Parietal lobe (tissue), 1 donor: ENCODE results near the gene KRT27. TPM values are rescaled to one million over a fixed set of nuclear protein-coding genes. Genes with fewer than 3 reads are reported as not detected.

Source experiments
- total RNA-seq: library from RNA; depleted of rRNA; stranded (reverse); fragments of >200 nt; gene quantifications from one replicate; pipeline ENCODE4 v1.2.3, GENCODE V29; 2014

The KRT27 gene, protein sequence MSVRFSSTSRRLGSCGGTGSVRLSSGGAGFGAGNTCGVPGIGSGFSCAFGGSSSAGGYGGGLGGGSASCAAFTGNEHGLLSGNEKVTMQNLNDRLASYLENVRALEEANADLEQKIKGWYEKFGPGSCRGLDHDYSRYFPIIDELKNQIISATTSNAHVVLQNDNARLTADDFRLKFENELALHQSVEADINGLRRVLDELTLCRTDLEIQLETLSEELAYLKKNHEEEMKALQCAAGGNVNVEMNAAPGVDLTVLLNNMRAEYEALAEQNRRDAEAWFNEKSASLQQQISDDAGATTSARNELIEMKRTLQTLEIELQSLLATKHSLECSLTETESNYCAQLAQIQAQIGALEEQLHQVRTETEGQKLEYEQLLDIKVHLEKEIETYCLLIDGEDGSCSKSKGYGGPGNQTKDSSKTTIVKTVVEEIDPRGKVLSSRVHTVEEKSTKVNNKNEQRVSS
- total RNA-seq = not detected

DNA sequence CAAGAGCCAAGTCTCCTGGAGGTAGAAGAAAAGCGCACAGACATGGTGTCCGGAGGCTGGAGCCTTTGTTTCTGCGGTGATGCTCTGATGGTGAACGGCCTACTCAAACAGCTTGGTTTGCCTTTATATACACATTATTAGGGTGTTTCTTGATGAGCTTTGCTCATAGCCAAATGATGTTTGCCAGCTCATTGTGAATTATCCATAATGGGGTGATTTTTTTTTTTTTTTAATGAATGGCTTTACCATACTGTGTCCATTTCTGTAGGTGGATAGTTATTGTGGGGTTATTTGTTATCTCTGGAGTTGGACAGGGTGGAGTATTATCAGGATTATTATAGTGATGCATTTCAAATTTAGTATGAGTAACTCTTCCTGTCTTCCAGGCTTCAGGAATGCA lies at the start of gene KRT27:
Gene KRT27 (minus strand): TSS at position 101 of the 400 bp plus-strand sequence. CDS start 57 bp downstream, at position 44.

DNA sequence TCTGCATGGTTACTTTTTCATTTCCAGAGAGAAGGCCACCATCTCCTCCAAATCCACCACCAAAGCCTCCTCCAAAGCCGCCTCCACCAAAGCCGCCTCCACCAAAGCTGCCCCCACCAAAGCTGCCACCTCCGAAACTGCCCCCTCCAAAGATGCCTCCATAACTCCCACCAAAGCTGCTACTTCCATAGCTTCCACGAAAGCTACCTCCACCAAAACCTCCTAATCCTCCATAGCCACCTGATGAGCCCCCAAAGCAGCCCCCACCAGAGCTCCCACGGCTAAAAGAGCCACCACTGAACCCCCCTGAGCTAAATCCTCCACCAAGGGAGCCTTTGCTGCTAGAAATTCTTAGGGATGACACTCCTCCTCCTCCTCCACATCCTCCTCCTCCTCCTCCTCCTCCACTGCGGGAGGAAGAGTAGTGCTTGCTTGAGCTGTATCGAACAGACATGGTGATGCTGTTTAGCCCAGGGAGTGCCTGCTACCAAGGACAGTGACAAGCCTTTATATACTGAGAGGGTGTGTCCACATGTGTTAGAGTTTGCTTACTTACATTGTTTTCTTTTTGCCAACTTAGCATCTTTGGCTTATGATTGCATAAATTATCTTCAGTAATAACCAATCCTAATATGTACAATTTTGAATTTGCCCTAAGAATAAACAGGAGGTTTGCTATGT lies 39.9 kb upstream of the KRT27 start, which contains the start of gene KRT10:
Gene KRT10 (minus strand): TSS at position 483 of the 681 bp plus-strand sequence. CDS start 29 bp downstream, at position 454.

DNA sequence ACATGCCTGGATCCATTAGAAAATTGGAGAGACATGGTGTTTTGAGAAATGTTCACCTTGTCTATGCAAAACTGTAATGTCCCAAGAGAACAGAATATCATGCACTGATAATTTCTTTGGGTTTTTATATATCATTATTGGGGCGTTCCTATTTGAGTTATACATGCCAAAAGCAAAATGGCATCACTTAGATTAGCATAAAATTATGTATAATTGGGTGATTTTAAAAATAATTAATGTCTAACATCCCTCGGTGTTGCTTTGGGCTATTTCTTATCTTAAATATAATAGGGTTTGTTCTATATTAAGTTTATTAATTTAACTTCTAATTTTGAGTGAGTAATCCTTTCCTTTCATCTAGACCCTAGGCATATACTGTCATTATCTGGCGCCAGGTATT lies 17.5 kb upstream of the KRT27 start, which contains the start of gene KRT28:
Gene KRT28 (minus strand): TSS at position 101 of the 400 bp plus-strand sequence. CDS start 66 bp downstream, at position 35.

DNA sequence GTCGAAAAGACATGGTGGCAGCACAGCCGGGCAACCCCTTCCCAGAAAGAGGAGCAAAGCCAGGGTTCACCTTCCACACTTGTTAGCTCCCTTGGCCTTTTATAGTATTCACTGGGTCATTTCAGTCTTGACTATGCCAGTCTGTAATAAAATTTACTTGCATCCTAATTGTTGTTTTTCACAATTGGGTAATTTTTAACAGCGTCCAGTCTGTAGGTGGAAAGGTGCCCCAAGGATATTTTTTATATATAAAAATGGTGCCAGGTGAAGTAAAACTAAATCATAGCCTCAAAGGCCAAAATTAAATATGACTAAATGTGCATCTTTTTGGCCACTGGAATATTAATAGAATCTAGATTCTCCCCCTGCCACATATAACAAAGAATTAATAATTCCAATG lies 10.2 kb downstream of the KRT27 start, which contains the start of gene KRT26:
Gene KRT26 (minus strand): TSS at position 101 of the 400 bp plus-strand sequence. CDS start 88 bp downstream, at position 13.

DNA sequence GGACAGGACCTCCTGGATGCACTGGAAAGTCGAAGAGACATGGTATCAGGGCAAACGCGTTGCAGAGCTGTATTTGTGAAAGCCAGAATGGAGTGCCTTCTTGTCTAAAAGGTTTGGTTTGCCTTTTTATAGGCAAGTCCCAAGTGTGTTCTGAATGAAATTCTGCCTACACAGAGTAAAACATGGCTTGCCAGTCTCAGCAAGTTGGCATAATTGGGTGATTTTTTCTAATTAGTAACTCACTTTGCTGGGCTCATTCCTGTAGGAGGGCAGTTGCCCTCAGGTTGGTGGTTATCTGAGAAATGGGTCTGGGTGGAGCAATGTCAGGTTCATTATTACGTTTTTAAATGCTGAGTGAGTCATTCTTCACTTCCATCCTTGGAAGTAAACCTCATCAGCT lies 27.1 kb downstream of the KRT27 start, which contains the start of gene KRT25:
Gene KRT25 (minus strand): TSS at position 101 of the 400 bp plus-strand sequence. CDS start 60 bp downstream, at position 41.

Other genes with a start within 250 kb of the KRT27 start
- not detected for gene CCR7, start 217.1 kb downstream of the KRT27 start, total RNA-seq
- 139 TPM for gene SMARCE1, start 134.7 kb downstream of the KRT27 start, total RNA-seq
- gene KRT222, start 117.4 kb downstream of the KRT27 start, total RNA-seq = 3.4 TPM
- gene KRT24, start 78.8 kb downstream of the KRT27 start, total RNA-seq = not detected
- not detected for gene KRT25, start 27.2 kb downstream of the KRT27 start, total RNA-seq
- not detected for gene KRT26, start 10.3 kb downstream of the KRT27 start, total RNA-seq
- not detected for gene KRT28, start 17.4 kb upstream of the KRT27 start, total RNA-seq
- gene KRT10, start 40.1 kb upstream of the KRT27 start, total RNA-seq = 2.8 TPM
- gene KRT12, start 84.7 kb upstream of the KRT27 start, total RNA-seq = not detected
- not detected for gene KRT20, start 102.7 kb upstream of the KRT27 start, total RNA-seq
- gene KRT23, start 155.1 kb upstream of the KRT27 start, total RNA-seq = not detected
- gene KRT39, start 184.4 kb upstream of the KRT27 start, total RNA-seq = not detected
- gene KRT40, start 201.8 kb upstream of the KRT27 start, total RNA-seq = not detected
- gene KRTAP3-3, start 211.6 kb upstream of the KRT27 start, total RNA-seq = not detected
- gene KRTAP3-2, start 217.4 kb upstream of the KRT27 start, total RNA-seq = not detected
- not detected for gene KRTAP3-1, start 226.6 kb upstream of the KRT27 start, total RNA-seq
- gene KRTAP1-5, start 244.7 kb upstream of the KRT27 start, total RNA-seq = not detected
- gene KRTAP1-4, start 247.6 kb upstream of the KRT27 start, total RNA-seq = not detected